Activated gamma-delta T cell treated with Interleukin-2 at 50 U/mL for 16 hours (primary cell): ENCODE results near the gene C17orf100.

Experiments
- DNase-seq: peaks from one replicate; pipeline ENCODE4 v3.0.0-alpha.2; 2020

C17orf100 gene

DNA sequence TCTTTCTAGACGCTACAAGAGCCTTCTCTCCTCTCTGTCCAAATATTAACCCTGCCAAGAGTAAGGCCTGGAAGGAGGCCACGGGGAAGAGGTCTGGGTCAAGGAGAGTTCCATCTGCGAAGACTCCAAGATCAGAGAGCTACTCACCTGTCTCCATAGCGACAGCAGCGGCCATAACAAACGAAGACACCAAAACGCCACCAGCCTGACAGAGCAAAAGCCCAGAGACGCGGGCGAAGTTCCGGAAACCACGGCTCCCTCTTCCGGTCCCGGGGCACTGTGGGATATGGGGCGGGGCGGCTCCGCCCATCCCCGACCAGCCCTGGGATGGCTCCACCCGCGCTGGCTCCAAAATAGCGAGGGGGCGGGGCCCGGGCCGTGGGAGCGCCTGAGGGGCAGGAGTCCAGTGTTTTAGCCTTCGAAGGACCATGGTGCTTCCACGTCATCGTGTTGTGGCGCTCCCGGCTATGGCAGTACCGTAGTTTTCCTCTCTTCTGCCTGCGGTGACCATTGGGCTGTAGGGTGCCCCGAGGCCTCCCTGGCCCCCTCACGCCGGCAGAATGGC, at the start of gene C17orf100, which contains the start of gene MED31:
Gene C17orf100 (plus strand): TSS at position 409 of the 565 bp plus-strand sequence. CDS start 152 bp downstream, at position 561.
Gene MED31 (minus strand): TSS at position 252 of the 565 bp plus-strand sequence. CDS start 77 bp downstream, at position 175.
- peak; percentile 92 for DNase-seq

DNA sequence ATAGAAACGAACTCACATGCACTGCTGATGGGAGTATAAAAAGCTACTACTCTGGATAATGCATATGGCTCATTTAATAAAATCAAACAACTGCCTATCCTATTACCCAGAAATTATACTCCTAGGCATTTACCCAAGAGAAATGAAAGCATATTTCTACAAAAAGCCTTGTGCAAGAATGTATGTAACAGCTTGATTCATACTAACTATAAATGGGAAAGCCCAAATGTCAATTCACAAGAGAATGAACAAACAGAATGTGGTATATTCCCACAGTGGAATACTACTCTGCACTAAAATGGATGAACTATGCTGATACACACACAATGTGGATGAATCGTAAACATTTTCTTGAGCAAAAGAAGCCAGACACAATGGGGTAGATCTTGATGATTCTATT, 49.4 kb upstream of the C17orf100 start:
- DNase-seq = no peak

GRCh38 chr17:6603744-6604325, 47.7 kb upstream of the C17orf100 start:
- DNase-seq = no peak

DNA sequence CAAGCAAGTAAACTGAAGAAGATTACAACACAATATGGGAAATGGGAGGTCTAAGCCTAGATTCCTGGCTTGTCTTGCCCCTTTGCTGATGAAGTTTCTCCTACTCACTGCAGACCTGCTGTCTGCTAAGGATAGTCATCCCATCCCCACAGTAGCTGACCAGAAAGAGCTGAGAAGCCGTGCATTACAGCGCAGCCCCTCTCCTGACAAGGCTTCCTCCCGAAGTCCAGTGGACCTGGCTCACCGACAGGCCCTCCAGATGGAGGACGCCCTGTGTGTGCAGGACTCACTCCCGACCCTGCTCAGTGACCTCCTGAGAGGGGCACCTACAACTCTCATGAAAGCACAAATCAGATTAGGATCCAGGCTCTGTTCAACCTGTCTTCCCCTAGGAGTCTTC, 46.4 kb upstream of the C17orf100 start:
- no peak for DNase-seq

GRCh38 chr17:6608321-6608720, 43.2 kb upstream of the C17orf100 start:
- no peak for DNase-seq

GRCh38 chr17:6610011-6610410, 41.6 kb upstream of the C17orf100 start:
- DNase-seq = no peak

- DNase-seq = no peak
Measured at GRCh38 chr17:6611231-6611630, 40.3 kb upstream of the C17orf100 start.

DNA sequence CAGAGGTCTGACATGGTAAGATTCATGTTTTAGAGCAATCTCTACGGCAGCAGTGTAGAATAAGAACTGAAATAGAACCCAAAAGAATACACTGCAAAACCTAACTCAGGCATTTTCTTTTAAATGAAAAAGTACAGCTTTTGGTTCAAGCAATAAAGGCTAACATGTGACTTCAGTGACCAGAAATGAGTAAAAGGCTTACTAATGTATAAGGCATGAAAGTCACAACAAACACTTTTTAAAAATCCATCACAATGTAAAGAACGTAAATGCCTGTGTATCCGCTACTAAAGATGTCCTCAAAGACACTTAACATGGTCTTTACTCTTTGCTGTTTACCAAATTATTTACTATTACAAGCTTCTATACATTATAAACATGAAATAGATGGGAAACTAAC, 27.6 kb upstream of the C17orf100 start:
- DNase-seq = no peak

DNA sequence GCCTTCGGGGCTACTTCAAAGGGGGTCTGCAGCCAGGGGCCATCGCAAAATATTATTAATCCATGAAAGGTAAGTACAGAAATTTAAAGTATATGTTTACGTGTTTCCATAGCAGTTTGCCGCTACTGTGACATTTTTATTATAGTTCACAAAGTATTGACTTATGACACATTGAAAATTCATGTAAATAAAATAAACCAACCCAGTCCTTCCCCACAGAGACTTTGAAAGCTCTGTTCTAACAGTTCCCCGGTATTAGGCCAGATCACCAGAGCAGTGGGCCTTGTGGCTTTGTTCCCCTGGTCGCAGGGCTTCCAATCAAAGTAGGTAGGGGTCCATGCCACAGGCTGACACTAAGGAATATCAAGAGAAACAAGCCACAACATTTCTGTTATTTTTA, 24.9 kb upstream of the C17orf100 start:
- DNase-seq = no peak

DNA sequence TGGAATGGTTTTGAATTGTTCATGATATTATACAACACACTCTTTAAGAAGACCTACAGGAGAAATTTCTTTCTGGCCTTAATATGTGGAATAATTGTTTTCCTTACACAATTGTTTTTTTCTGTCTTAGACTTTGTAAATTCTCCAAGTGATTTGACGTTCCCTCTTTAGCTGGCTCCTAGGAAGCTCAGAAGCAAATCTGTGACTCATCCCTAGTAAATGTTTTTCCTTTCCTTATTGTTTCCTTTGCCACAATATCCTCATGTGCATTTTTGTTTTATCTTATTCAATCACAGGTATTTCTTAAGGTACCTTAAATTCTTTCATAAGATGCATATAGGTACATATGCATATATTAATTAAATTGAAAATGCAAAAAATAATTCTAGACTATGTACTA, 24.5 kb upstream of the C17orf100 start:
- DNase-seq = no peak

GRCh38 chr17:6630390-6630789, 21.2 kb upstream of the C17orf100 start:
- DNase-seq = no peak

- no peak for DNase-seq
Measured at GRCh38 chr17:6632530-6632929, 19.0 kb upstream of the C17orf100 start.

DNA sequence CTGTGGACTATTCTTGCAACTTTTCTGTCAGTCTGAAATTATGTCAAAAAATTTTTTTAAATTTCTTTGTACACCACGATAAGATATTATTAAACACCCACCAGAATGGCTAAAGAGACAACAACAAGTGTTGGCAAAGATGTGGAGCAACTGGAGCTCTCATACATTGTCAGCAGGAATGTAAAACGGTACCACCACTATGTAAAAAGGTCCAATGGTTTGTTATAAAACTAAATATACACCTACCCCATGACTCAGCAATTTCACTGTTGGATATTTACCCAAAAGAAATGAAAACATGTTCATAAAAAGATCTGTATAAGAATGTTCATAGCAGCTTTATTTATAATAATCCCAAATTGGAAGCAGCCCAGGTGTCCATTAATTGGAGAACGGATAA, 18.3 kb upstream of the C17orf100 start:
- no peak for DNase-seq

DNA sequence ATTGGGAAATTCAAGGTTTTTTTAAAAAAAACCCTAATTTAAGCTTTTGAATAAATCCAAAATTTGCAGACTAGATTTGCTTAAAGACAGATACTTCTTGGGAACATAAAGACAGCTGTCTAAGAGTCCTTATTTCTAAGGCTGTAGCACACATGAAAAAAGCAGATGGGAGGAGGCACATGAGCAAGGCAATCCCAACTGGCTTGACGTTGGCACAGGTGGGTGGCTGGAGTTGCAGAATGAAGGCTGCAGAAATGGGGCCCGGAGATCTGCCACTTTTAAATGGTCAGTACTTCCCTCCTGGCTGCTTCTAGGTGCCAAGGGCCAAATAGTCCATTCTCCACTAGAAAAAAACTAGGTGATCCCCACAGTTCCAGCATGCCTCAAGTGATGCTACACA, 15.5 kb upstream of the C17orf100 start:
- DNase-seq = no peak

DNA sequence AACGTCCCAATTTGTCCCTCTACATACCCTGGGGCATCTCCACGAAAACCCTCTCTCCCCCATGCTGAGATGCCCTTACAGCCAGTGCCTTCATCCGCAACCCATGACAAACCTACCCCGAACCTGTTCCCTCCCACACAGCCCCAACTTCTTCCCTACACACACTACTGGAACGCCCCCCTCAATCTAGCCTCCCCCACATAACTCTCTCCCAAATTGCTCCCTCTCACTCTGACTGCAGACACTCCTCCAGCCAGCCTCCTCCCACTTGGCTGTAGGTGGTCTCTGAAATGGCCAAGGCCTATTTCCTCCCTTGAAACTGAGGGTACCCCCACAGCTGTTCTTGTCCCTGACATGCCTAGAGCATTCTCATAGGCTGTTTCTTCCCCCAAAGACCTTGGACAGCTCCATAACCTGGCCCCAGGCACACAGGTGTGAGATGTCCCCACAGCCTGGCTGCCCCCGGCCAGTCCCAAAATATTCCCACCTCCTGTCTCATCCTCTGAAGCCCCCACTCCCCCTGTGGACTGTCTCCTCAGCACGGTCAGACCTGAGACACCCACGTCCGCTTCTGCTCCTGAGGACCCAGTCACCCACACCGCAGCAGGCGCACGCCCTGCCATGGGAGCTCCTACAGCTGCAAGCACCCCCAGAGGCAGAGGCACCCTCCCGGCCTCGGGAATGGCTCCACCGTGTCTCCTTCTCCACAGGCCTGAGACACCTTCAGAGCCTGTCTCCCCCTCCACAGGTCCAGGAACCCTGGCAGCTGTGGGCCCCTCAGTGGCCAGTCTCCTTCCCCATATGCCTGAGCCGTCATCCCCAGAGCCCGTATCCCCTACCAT, 14.7 kb upstream of the C17orf100 start:
- DNase-seq = no peak

- DNase-seq = no peak
Measured at GRCh38 chr17:6637458-6637840, 14.1 kb upstream of the C17orf100 start.

- no peak for DNase-seq
Measured at GRCh38 chr17:6638046-6638908, 13.3 kb upstream of the C17orf100 start.

- no peak for DNase-seq
Measured at GRCh38 chr17:6639014-6639585, 12.5 kb upstream of the C17orf100 start.

DNA sequence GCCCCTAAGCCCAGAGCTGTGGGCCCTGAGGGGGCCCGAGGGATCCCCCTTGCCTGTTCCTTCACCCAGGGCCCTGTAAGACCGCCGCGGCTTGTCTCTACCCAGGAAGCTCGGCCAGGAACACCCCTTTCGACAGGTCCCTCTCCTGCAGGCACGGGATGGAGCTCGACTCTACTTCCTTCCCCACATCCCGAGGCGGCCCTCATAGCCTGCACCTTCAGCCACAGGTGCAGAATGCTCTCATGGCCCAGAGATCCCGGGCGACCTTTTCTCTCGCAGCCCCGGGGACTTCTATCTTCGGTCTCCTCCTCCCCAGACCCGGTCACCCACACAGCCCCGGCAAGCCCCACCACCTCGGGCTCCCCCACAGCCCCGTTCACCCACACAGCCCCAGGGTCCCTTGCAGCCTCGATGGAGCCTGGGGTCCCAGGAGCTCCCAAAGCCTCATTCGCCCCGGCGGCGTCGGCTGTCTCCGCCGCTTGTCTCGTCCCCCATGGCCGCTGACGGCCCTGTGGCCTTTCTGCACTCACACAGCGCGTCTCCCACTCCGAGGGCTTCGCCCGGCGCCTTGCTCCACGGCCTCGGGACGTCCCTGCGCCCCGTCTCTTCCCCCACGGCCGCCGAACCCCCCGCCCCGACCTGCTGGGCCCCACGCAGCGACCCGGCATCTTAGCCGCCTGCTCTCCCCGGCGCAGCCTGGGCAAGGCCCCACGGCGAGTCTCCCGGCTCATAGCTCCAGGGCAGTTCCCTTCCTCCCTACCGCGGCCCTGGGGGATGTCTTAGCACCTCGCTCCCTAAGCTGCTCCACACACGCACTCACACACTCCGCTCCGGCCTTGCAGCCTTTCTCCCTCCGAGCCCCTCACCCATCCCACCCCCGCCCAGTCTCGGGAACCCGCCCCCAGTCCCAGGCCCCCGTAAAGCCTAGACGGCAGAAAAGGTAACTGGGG, 11.7 kb upstream of the C17orf100 start:
- DNase-seq = no peak

DNA sequence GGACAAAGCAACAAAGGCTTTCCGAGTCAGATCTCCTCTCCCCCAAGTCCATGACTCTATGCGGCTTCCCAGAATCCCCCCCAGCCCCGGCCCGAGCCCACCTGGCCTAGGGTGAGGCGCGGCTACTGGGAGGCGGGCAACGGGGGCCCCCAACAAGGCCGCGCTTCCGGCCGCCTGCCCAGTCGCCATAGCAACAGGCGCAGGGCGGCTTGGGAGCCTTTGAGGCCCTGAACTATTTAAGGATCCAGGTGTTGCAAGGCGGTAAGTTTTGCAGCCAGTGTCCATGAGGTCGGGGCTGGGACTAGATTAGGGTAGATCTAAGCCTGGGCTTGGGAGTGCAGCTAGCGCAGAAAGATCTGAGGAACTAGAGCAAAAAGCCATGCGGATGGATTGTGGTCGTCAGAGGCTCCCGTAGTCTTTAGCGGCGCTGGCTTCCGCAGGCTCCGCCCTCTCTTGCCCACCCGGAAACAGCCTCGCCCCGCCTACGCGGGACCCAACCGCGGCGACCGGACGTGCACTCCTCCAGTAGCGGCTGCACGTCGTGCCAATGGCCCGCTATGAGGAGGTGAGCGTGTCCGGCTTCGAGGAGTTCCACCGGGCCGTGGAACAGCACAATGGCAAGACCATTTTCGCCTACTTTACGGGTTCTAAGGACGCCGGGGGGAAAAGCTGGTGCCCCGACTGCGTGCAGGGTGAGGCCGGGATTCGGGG, 10.9 kb upstream of the C17orf100 start, which contains the start of the genes KIAA0753 and TXNDC17:
Gene KIAA0753 (minus strand): TSS at position 176 of the 711 bp plus-strand sequence. CDS start 5,608 bp downstream, outside the sequence.
Gene TXNDC17 (plus strand): TSS at position 525 of the 711 bp plus-strand sequence. CDS start 23 bp downstream, at position 548.
- peak; percentile 92 for DNase-seq
